Gastrocnemius medialis (tissue), 4 donors: Measurements from ENCODE around the gene PSTPIP1. TPM values are rescaled to one million over a fixed set of nuclear protein-coding genes. Genes with fewer than 3 reads are reported as not detected.

Experiments
- ATAC-seq, 2 donors: fragments of 150-250 bp; one replicate each; pipeline ENCODE4 v1.9.1; 2016
- DNase-seq, 2 donors: peaks; one replicate each; pipeline ENCODE4 v3.0.0-alpha.2; 2019
- H3K27ac ChIP-seq, 4 donors: fragments of 200-600 bp; sonication (generic); 1 replicate in 1 of 4; 2 replicates in 3 of 4; pipeline ENCODE4 v1.5.1; 2016 to 2018; ENCODE audit warnings: mild to moderate bottlenecking in 2 of 4, moderate library complexity in 1 of 4
- H3K27me3 ChIP-seq, 3 donors: fragments of 200-600 bp; sonication (generic) in 2 of 3; 1 replicate in 1 of 3; 2 replicates in 2 of 3; pipeline versions ENCODE4 v1.5.1 to v1.6.0; 2016 to 2019; ENCODE audit warnings: mild to moderate bottlenecking in 1 of 3, moderate library complexity in 1 of 3
- H3K36me3 ChIP-seq, 2 donors: fragments of 200-600 bp; sonication (generic) in 1 of 2; one replicate each; pipeline ENCODE4 v1.5.1; 2017 to 2018
- H3K4me1 ChIP-seq, 2 donors: fragments of 200-600 bp; sonication (generic) in 1 of 2; one replicate each; pipeline ENCODE4 v1.5.1; 2016 to 2017; ENCODE audit warnings: mild to moderate bottlenecking in 2 of 2
- H3K4me3 ChIP-seq, 4 donors: fragments of 200-600 bp; sonication (generic) in 3 of 4; 1 replicate in 1 of 4; 2 replicates in 3 of 4; pipeline ENCODE4 v1.5.1; 2016 to 2019; ENCODE audit warnings: mild to moderate bottlenecking in 2 of 4
- H3K9me3 ChIP-seq, 3 donors: fragments of 200-600 bp; sonication (generic) in 2 of 3; 1 replicate in 1 of 3; 2 replicates in 2 of 3; pipeline ENCODE4 v1.5.1; 2016 to 2019
- POLR2A ChIP-seq, 2 donors: fragments of 450-650 bp; IDR thresholded peaks; one replicate each; pipeline ENCODE4 v1.6.1; 2017; ENCODE audit warnings: antibody characterized with exemption in 2 of 2, mild to moderate bottlenecking in 2 of 2, moderate library complexity in 2 of 2
- in situ Hi-C, 4 donors: fragments of 200-750 bp; cut with MboI; loops; one replicate each; pipeline versions ENCODE4 v1.15.0 to v1.8.0; 2017; ENCODE audit warnings: low sequenced_read_pairs in 4 of 4
- intact Hi-C: fragments of 100-400 bp; cut with DNase I; formaldehyde crosslinking; loops from one replicate; pipeline ENCODE4 v1.15.1; 2023; ENCODE audit warnings: low total_unique reads
- total RNA-seq, 4 donors: library from RNA; depleted of rRNA; stranded (reverse); fragments of >200 nt; gene quantifications; one replicate each; pipeline versions ENCODE4 v1.1.0 to v1.2.3, GENCODE V29; 2016
- TF ChIP-seq, protein P1 (sequence below), 5 experiments: fragments of 450-650 bp in 3 of 5; fragments of 200-600 bp in 2 of 5; sonication (generic) in 2 of 5; IDR thresholded peaks in 4 of 5; conservative IDR thresholded peaks in 1 of 5; 1 replicate in 4 of 5; 2 replicates in 1 of 5; pipeline ENCODE4 v1.5.1; 2016 to 2019; ENCODE audit warnings: antibody characterized with exemption in 5 of 5, mild to moderate bottlenecking in 3 of 5, moderate library complexity in 3 of 5

The PSTPIP1 gene
- total RNA-seq, 4 donors from 2014 or later = 0.76 to 5.2 (median 3.1) TPM; not detected in 1

GRCh38 chr15:77036537-77037387 lies 41.8 kb downstream of the PSTPIP1 start:
- no peak for TF ChIP-seq POLR2A (IDR thresholded peaks at IDR 0.05)
- TF ChIP-seq, protein P1, sequence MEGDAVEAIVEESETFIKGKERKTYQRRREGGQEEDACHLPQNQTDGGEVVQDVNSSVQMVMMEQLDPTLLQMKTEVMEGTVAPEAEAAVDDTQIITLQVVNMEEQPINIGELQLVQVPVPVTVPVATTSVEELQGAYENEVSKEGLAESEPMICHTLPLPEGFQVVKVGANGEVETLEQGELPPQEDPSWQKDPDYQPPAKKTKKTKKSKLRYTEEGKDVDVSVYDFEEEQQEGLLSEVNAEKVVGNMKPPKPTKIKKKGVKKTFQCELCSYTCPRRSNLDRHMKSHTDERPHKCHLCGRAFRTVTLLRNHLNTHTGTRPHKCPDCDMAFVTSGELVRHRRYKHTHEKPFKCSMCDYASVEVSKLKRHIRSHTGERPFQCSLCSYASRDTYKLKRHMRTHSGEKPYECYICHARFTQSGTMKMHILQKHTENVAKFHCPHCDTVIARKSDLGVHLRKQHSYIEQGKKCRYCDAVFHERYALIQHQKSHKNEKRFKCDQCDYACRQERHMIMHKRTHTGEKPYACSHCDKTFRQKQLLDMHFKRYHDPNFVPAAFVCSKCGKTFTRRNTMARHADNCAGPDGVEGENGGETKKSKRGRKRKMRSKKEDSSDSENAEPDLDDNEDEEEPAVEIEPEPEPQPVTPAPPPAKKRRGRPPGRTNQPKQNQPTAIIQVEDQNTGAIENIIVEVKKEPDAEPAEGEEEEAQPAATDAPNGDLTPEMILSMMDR (IDR thresholded peaks at IDR 0.05 in 4 of 5, conservative IDR thresholded peaks at IDR 0.05 in 1 of 5) = no peak
- Histone ChIP-seq H3K4me1 (peaks cover 4 to 9% of the 10 kb centered on the region in 2 donors), H3K27me3 (no peaks in the 10 kb centered on the region), H3K9me3 (no peaks in the 10 kb centered on the region), H3K27ac (peak overlapping the region in 1 of 4 donors; percentile 57), H3K4me3 (no peak overlapping the region), H3K36me3 (no peaks in the 10 kb centered on the region)
- in situ Hi-C loops = no loop called here
- peak in 1 of 2 donors; percentile 17 for DNase-seq
- ATAC-seq = no peak
- intact Hi-C loops = no loop called here

DNA sequence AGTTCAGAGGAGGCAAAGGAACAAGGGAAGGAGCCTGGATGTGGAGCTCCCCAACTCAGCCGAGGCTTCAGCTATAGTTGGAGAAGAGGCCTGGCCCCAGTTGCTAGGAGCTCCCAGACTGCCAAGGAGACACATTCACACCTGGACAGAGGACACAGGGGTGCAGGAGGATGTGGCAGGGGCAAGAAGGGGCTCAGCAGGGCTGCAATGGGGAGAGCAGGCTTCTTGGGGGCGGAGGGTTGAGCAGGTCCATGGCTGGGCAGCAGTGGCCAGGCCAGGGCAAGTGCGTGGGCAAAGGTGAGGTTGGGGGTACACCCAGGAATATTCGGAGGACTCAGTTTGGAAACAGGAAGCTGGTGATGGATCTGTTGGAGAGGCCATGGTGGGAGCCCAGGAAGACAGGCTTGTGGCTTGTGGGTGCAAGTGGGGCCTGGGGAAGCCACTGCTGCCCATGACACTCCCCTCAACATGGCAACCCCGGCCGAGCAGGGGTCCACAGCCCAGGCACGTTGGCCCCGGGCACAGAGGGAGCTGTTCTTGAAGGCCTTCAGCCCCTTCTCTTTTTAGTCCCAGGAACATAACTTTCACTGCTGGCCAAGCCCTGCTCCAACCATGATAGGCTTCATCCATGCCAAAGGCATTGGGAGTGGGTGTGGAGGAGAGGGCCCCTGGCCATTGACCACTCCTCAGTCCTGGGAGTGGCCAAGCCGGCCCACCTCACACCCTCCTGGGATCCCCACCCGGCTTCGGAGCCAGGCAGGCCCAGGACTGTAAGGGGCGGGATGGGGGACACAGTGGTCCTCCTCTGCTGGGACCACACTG lies 42.7 kb downstream of the PSTPIP1 start:
- DNase-seq = peak in 1 of 2 donors; percentile 11
- intact Hi-C loops (no loop called here), in situ Hi-C loops (no loop called here)
- Histone ChIP-seq H3K27ac (peak overlapping the region in 1 of 4 donors; percentile 57), H3K9me3 (no peaks in the 10 kb centered on the region), H3K4me3 (no peak overlapping the region), H3K27me3 (no peaks in the 10 kb centered on the region), H3K36me3 (no peaks in the 10 kb centered on the region), H3K4me1 (peaks cover 4 to 9% of the 10 kb centered on the region in 2 donors)
- no peak for TF ChIP-seq POLR2A (IDR thresholded peaks at IDR 0.05)
- TF ChIP-seq, protein P1 (IDR thresholded peaks at IDR 0.05 in 4 of 5, conservative IDR thresholded peaks at IDR 0.05 in 1 of 5) = no peak
- no peak for ATAC-seq

DNA sequence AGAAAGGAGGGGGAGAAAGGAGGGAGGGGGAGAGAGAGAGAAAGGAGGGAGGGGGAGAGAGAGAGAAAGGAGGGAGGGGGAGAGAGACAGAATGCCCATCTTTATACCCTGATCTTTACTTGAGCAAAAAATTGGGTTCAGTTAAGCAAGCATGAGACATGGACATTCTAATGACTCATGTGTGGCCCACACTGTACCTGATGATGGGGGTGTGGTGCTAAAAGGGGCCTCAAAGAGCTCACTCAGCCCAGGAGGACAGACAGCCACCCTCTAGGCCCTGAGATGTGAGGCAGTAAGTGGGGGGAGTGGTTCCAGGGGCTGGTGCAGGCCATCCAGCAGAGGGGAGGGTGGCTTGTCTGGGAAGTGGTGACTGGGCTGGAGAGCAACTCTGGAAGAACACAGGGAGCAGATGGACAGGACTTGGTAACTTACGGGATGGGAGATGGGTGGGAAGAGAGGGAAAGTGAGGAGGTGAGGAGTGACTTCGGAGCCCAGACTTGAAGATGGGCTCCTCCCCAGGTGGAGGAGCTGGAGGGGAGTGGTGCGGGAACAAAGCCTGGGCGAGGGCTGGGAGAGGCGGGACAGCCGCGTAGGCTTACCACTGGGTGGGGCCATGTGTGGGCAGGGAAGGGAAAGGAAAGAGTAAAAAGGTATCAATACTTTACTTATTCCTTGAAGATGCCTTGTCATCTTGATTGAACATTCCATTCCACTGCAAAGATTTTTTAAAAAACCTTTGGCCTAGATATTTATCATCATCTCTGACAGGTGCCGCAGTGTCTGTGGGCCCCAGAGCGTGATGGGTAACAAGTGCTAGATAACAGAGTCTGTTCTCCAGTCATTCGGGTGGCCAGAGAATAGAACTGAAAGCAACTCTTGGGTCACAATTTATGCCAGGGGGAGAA lies 43.6 kb downstream of the PSTPIP1 start:
- H3K4me1 ChIP-seq = peaks cover 4 to 9% of the 10 kb centered on the region in 2 donors
- peak overlapping the region in 2 of 4 donors; percentile 28 to 45 for H3K27ac ChIP-seq
- intact Hi-C loops (no loop called here), in situ Hi-C loops (no loop called here)
- no peaks in the 10 kb centered on the region for H3K9me3 ChIP-seq
- H3K36me3 ChIP-seq = peaks cover 0 to 5% of the 10 kb centered on the region in 2 donors
- TF ChIP-seq, protein P1 (IDR thresholded peaks at IDR 0.05 in 4 of 5, conservative IDR thresholded peaks at IDR 0.05 in 1 of 5) = no peak
- TF ChIP-seq POLR2A (IDR thresholded peaks at IDR 0.05) = no peak
- ATAC-seq (no peak), DNase-seq (no peak)
- no peaks in the 10 kb centered on the region for H3K27me3 ChIP-seq
- H3K4me3 ChIP-seq = no peak overlapping the region

- ATAC-seq (no peak), DNase-seq (no peak)
- Histone ChIP-seq H3K27me3 (no peaks in the 10 kb centered on the region), H3K4me1 (peaks cover 10% of the 10 kb centered on the region in 2 donors), H3K36me3 (peaks cover 0 to 12% of the 10 kb centered on the region in 2 donors), H3K4me3 (no peak overlapping the region), H3K9me3 (no peaks in the 10 kb centered on the region), H3K27ac (peak overlapping the region in 2 of 4 donors; percentile 28 to 45)
- in situ Hi-C loops (no loop called here), intact Hi-C loops (no loop called here)
- TF ChIP-seq, protein P1 (IDR thresholded peaks at IDR 0.05 in 4 of 5, conservative IDR thresholded peaks at IDR 0.05 in 1 of 5) = no peak
- no peak for TF ChIP-seq POLR2A (IDR thresholded peaks at IDR 0.05)
Observed at GRCh38 chr15:77039217-77039533, 44.2 kb downstream of the PSTPIP1 start.
